Mammary epithelial cell (primary cell): ENCODE measurements around the gene BOC.

Source experiments
- CTCF ChIP-seq, 2 donors: IDR thresholded peaks in 1 of 2; conservative IDR thresholded peaks in 1 of 2; 2 replicates each; pipeline ENCODE4 v1.5.1; 2011 to 2012; ENCODE audit warnings: inconsistent platforms in 2 of 2, low read length in 2 of 2, mild to moderate bottlenecking in 2 of 2, control low read depth in 1 of 2, low read depth in 1 of 2; ENCODE audit not compliant: insufficient read depth in 1 of 2; ENCODE audit errors: extremely low read depth in 1 of 2
- EZH2 ChIP-seq: IDR thresholded peaks from 2 replicates; pipeline ENCODE4 v1.6.1; 2012; ENCODE audit warnings: low read length, inconsistent platforms, borderline replicate concordance

GRCh38 chr3:113214917-113215595 is 3.7 kb downstream of the BOC start:
- no peak for TF ChIP-seq CTCF (conservative IDR thresholded peaks at IDR 0.05 in 1 of 2, IDR thresholded peaks at IDR 0.05 in 1 of 2; ENCODE audit: extremely low read depth in 1 of 2, insufficient read depth in 1 of 2, low read depth in 1 of 2, low read length in 2 of 2)
- no peak for TF ChIP-seq EZH2
